WTC11 (cell line): ENCODE results near the gene RGS11. TPM values are rescaled to one million over a fixed set of nuclear protein-coding genes. Genes with fewer than 3 reads are reported as not detected.

Experiments used
- ESRRA ChIP-seq: sonication (generic); formaldehyde crosslinking; IDR thresholded peaks from 2 replicates; pipeline ENCODE4 v1.8.1; 2022; ENCODE audit warnings: mild to moderate bottlenecking, missing genetic modification reagents, borderline replicate concordance
- FOXJ3 ChIP-seq: sonication (generic); formaldehyde crosslinking; IDR thresholded peaks from 2 replicates; pipeline ENCODE4 v1.9.0; 2021; ENCODE audit warnings: missing genetic modification reagents, mild to moderate bottlenecking, borderline replicate concordance
- FOXK1 ChIP-seq: sonication (generic); formaldehyde crosslinking; IDR thresholded peaks from 2 replicates; pipeline ENCODE4 v1.8.0; 2022; ENCODE audit warnings: mild to moderate bottlenecking, moderate library complexity, missing genetic modification reagents
- GABPB1 ChIP-seq: sonication (generic); formaldehyde crosslinking; IDR thresholded peaks from 2 replicates; pipeline ENCODE4 v1.8.1; 2023; ENCODE audit warnings: mild to moderate bottlenecking, missing genetic modification reagents
- GRHL2 ChIP-seq: fragments of 250-450 bp; sonication (Bioruptor Pico); IDR thresholded peaks from 2 replicates; pipeline ENCODE4 v1.8.0; 2022; ENCODE audit warnings: mild to moderate bottlenecking, moderate library complexity; ENCODE audit not compliant: insufficient replicate concordance, severe bottlenecking
- NR3C1 ChIP-seq: sonication (generic); formaldehyde crosslinking; conservative IDR thresholded peaks from 2 replicates; pipeline ENCODE4 v1.8.1; 2023; ENCODE audit warnings: low read depth, mild to moderate bottlenecking, missing genetic modification reagents
- OVOL2 ChIP-seq: fragments of 250-450 bp; sonication (Bioruptor Pico); IDR thresholded peaks from 2 replicates; pipeline ENCODE4 v1.9.0; 2021; ENCODE audit warnings: mild to moderate bottlenecking, borderline replicate concordance
- RELA ChIP-seq: sonication (generic); formaldehyde crosslinking; IDR thresholded peaks from 2 replicates; pipeline ENCODE4 v1.8.1; 2022; ENCODE audit warnings: missing genetic modification reagents, mild to moderate bottlenecking, borderline replicate concordance
- SMAD3 ChIP-seq: sonication (generic); formaldehyde crosslinking; IDR thresholded peaks from 2 replicates; pipeline ENCODE4 v1.8.0; 2022; ENCODE audit warnings: missing genetic modification reagents, mild to moderate bottlenecking, borderline replicate concordance
- TEAD1 ChIP-seq: sonication (generic); formaldehyde crosslinking; IDR thresholded peaks from 2 replicates; pipeline ENCODE4 v1.8.0; 2022; ENCODE audit warnings: mild to moderate bottlenecking, missing genetic modification reagents
- TEAD4 ChIP-seq: sonication (generic); formaldehyde crosslinking; IDR thresholded peaks from 2 replicates; pipeline ENCODE4 v1.8.0; 2022; ENCODE audit warnings: mild to moderate bottlenecking, missing genetic modification reagents
- ZNF219 ChIP-seq: sonication (generic); formaldehyde crosslinking; IDR thresholded peaks from 2 replicates; pipeline ENCODE4 v1.8.0; 2023; ENCODE audit warnings: missing genetic modification reagents, mild to moderate bottlenecking, borderline replicate concordance
- ZNF671 ChIP-seq: fragments of 250-450 bp; sonication (Bioruptor Pico); IDR thresholded peaks from 2 replicates; pipeline ENCODE4 v1.8.0; 2021; ENCODE audit warnings: mild to moderate bottlenecking
- total RNA-seq: library from RNA; stranded (reverse); gene quantifications from 3 replicates; pipeline ENCODE4 v1.2.3, GENCODE V29; 2021
- TF ChIP-seq, protein P1 (sequence below): fragments of 200-600 bp; IDR thresholded peaks from 2 replicates; pipeline ENCODE4 v1.8.0; 2022; ENCODE audit warnings: antibody characterized with exemption
- TF ChIP-seq, protein P2 (sequence below): sonication (generic); formaldehyde crosslinking; IDR thresholded peaks from 2 replicates; pipeline ENCODE4 v1.8.1; 2022; ENCODE audit warnings: missing genetic modification reagents, borderline replicate concordance
- TF ChIP-seq, protein P3 (sequence below): fragments of 250-450 bp; sonication (Bioruptor Pico); conservative IDR thresholded peaks from 2 replicates; pipeline ENCODE4 v1.9.0; 2021; ENCODE audit warnings: mild to moderate bottlenecking
- TF ChIP-seq, protein P4 (sequence below): sonication (generic); formaldehyde crosslinking; IDR thresholded peaks from 2 replicates; pipeline ENCODE4 v1.8.1; 2023; ENCODE audit warnings: mild to moderate bottlenecking, missing genetic modification reagents, moderate library complexity
- TF ChIP-seq, protein P5 (sequence below): sonication (generic); formaldehyde crosslinking; IDR thresholded peaks from 2 replicates; pipeline ENCODE4 v1.8.1; 2022; ENCODE audit warnings: mild to moderate bottlenecking, moderate library complexity, missing genetic modification reagents
- TF ChIP-seq, protein P6 (sequence below): sonication (generic); formaldehyde crosslinking; IDR thresholded peaks from 2 replicates; pipeline ENCODE4 v1.8.1; 2022; ENCODE audit warnings: low read depth, mild to moderate bottlenecking, moderate library complexity, missing genetic modification reagents, borderline replicate concordance
- TF ChIP-seq, protein P7 (sequence below): sonication (generic); formaldehyde crosslinking; IDR thresholded peaks from 2 replicates; pipeline ENCODE4 v1.8.1; 2022; ENCODE audit warnings: mild to moderate bottlenecking, missing genetic modification reagents, moderate library complexity, borderline replicate concordance
- TF ChIP-seq, protein P8 (sequence below): fragments of 250-450 bp; sonication (Bioruptor Pico); IDR thresholded peaks from 2 replicates; pipeline ENCODE4 v1.8.0; 2021; ENCODE audit warnings: mild to moderate bottlenecking
- TF ChIP-seq, protein P9 (sequence below): sonication (generic); formaldehyde crosslinking; IDR thresholded peaks from 2 replicates; pipeline ENCODE4 v1.8.1; 2022; ENCODE audit warnings: low read depth, missing genetic modification reagents, borderline replicate concordance
- TF ChIP-seq, protein P10 (sequence below): sonication (generic); formaldehyde crosslinking; IDR thresholded peaks from 2 replicates; pipeline ENCODE4 v1.8.0; 2023; ENCODE audit warnings: missing genetic modification reagents

Gene RGS11
- total RNA-seq, 1 experiment from 2014 or later: 1.8 TPM

DNA sequence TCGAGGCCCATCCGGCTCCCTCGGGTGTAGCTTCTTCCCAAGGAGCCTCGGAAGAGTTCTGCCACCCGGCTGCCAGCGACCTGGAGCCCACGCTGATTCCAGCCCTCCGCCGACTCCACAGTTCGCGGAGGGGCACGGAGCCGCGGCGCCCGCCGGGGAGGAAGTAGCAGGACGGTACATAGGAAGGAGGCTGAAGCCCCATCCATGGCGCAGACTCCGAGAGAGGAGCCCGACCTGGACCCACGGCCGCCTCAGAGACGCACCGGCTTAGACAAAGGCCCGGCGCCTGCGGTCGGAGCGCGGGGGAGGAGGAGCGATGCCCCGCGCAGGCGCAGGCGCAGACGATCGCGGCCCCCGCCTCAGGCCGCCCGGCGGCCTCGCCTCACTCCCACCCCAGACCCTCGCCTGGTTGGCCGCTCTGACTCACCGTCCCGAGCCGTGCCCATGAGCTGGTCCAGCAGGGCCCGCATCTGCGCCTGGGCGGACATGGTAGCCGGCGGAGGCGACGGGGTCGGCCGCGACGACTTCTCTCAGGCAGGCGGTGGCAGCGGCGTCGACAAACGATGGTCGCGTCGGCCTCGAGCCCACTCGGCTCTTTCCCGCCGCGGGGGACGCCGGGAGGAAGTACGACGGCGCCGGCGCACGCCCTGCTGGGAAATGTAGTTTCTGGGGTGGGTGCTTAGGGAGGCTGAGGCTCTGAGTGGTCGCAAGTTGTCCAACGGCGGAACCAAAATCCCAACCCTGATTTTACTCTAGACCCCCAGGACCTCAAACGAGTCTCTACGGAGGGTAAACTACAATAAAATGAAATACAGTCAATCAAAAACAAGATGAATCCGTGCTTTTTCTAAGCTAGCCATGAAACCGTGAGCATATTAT, 46.7 kb downstream of the RGS11 start, which contains the start of gene LUC7L (continued):
- TF ChIP-seq, protein P1, sequence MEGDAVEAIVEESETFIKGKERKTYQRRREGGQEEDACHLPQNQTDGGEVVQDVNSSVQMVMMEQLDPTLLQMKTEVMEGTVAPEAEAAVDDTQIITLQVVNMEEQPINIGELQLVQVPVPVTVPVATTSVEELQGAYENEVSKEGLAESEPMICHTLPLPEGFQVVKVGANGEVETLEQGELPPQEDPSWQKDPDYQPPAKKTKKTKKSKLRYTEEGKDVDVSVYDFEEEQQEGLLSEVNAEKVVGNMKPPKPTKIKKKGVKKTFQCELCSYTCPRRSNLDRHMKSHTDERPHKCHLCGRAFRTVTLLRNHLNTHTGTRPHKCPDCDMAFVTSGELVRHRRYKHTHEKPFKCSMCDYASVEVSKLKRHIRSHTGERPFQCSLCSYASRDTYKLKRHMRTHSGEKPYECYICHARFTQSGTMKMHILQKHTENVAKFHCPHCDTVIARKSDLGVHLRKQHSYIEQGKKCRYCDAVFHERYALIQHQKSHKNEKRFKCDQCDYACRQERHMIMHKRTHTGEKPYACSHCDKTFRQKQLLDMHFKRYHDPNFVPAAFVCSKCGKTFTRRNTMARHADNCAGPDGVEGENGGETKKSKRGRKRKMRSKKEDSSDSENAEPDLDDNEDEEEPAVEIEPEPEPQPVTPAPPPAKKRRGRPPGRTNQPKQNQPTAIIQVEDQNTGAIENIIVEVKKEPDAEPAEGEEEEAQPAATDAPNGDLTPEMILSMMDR: no peak
- TF ChIP-seq GABPB1 (CRISPR knock-in tag): peak; percentile 95
- TF ChIP-seq ESRRA: peak; percentile 83
- peak; percentile 96 for TF ChIP-seq TEAD1 (CRISPR knock-in tag)
- TF ChIP-seq, protein P2, sequence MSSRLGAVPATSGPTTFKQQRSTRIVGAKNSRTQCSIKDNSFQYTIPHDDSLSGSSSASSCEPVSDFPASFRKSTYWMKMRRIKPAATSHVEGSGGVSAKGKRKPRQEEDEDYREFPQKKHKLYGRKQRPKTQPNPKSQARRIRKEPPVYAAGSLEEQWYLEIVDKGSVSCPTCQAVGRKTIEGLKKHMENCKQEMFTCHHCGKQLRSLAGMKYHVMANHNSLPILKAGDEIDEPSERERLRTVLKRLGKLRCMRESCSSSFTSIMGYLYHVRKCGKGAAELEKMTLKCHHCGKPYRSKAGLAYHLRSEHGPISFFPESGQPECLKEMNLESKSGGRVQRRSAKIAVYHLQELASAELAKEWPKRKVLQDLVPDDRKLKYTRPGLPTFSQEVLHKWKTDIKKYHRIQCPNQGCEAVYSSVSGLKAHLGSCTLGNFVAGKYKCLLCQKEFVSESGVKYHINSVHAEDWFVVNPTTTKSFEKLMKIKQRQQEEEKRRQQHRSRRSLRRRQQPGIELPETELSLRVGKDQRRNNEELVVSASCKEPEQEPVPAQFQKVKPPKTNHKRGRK (CRISPR knock-in tag): no peak
- TF ChIP-seq, protein P3, sequence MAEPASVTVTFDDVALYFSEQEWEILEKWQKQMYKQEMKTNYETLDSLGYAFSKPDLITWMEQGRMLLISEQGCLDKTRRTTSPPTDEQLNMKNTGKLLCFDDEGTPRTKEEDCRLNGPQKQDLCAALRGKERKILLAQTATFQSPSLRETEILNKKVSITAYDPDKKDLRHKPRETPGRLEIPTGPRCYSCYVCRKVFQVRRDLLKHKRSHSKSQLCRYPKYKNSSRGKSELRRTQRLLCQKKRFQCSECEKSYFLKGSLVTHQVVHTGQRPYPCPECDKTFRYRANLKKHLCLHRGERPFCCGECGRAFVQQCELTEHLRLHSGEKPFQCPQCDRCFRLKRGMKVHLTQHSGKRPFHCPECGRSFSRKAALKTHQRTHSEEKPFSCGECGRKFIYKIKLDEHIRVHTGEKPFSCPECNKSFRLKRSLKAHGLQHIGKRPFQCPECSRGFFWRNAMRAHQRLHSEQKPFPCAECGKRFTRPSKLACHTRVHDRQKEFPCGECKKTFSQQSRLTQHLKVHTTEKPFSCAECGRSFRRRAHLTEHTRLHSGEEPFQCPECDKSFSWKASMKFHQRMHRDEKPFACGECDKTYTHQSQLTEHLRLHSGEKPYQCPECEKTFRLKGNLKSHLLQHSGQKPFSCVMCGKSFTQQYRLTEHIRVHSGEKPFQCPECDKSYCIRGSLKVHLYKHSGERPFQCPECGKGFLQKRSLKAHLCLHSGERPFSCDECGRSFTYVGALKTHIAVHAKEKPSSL (CRISPR knock-in tag): no peak
- peak; percentile 72; the same call in 1 of the 2 replicates for TF ChIP-seq ZNF219 (CRISPR knock-in tag)
- TF ChIP-seq, protein P4, sequence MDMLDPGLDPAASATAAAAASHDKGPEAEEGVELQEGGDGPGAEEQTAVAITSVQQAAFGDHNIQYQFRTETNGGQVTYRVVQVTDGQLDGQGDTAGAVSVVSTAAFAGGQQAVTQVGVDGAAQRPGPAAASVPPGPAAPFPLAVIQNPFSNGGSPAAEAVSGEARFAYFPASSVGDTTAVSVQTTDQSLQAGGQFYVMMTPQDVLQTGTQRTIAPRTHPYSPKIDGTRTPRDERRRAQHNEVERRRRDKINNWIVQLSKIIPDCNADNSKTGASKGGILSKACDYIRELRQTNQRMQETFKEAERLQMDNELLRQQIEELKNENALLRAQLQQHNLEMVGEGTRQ (CRISPR knock-in tag): peak; percentile 36; the same call in 1 of the 2 replicates
- TF ChIP-seq, protein P5, sequence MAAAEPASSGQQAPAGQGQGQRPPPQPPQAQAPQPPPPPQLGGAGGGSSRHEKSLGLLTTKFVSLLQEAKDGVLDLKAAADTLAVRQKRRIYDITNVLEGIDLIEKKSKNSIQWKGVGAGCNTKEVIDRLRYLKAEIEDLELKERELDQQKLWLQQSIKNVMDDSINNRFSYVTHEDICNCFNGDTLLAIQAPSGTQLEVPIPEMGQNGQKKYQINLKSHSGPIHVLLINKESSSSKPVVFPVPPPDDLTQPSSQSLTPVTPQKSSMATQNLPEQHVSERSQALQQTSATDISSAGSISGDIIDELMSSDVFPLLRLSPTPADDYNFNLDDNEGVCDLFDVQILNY (CRISPR knock-in tag): peak; percentile 79
- TF ChIP-seq ZNF671: no peak
- TF ChIP-seq FOXJ3 (CRISPR knock-in tag): no peak
- TF ChIP-seq OVOL2 (CRISPR knock-in tag): no peak
- TF ChIP-seq SMAD3 (CRISPR knock-in tag): peak; percentile 86
- TF ChIP-seq, protein P6, sequence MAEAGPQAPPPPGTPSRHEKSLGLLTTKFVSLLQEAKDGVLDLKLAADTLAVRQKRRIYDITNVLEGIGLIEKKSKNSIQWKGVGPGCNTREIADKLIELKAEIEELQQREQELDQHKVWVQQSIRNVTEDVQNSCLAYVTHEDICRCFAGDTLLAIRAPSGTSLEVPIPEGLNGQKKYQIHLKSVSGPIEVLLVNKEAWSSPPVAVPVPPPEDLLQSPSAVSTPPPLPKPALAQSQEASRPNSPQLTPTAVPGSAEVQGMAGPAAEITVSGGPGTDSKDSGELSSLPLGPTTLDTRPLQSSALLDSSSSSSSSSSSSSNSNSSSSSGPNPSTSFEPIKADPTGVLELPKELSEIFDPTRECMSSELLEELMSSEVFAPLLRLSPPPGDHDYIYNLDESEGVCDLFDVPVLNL (CRISPR knock-in tag): peak; percentile 74; the same call in 1 of the 2 replicates
- TF ChIP-seq, protein P7, sequence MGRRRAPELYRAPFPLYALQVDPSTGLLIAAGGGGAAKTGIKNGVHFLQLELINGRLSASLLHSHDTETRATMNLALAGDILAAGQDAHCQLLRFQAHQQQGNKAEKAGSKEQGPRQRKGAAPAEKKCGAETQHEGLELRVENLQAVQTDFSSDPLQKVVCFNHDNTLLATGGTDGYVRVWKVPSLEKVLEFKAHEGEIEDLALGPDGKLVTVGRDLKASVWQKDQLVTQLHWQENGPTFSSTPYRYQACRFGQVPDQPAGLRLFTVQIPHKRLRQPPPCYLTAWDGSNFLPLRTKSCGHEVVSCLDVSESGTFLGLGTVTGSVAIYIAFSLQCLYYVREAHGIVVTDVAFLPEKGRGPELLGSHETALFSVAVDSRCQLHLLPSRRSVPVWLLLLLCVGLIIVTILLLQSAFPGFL (CRISPR knock-in tag): no peak
- peak; percentile 63; the same call in 1 of the 2 replicates for TF ChIP-seq TEAD4 (CRISPR knock-in tag)
- TF ChIP-seq GRHL2 (CRISPR knock-in tag): no peak
- no peak; the same call in 1 of the 2 replicates for TF ChIP-seq NR3C1 (CRISPR knock-in tag)
- TF ChIP-seq, protein P8, sequence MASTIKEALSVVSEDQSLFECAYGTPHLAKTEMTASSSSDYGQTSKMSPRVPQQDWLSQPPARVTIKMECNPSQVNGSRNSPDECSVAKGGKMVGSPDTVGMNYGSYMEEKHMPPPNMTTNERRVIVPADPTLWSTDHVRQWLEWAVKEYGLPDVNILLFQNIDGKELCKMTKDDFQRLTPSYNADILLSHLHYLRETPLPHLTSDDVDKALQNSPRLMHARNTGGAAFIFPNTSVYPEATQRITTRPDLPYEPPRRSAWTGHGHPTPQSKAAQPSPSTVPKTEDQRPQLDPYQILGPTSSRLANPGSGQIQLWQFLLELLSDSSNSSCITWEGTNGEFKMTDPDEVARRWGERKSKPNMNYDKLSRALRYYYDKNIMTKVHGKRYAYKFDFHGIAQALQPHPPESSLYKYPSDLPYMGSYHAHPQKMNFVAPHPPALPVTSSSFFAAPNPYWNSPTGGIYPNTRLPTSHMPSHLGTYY (CRISPR knock-in tag): no peak
- TF ChIP-seq, protein P9, sequence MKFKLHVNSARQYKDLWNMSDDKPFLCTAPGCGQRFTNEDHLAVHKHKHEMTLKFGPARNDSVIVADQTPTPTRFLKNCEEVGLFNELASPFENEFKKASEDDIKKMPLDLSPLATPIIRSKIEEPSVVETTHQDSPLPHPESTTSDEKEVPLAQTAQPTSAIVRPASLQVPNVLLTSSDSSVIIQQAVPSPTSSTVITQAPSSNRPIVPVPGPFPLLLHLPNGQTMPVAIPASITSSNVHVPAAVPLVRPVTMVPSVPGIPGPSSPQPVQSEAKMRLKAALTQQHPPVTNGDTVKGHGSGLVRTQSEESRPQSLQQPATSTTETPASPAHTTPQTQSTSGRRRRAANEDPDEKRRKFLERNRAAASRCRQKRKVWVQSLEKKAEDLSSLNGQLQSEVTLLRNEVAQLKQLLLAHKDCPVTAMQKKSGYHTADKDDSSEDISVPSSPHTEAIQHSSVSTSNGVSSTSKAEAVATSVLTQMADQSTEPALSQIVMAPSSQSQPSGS (CRISPR knock-in tag): no peak
- no peak for TF ChIP-seq FOXK1 (CRISPR knock-in tag)
- TF ChIP-seq, protein P10, sequence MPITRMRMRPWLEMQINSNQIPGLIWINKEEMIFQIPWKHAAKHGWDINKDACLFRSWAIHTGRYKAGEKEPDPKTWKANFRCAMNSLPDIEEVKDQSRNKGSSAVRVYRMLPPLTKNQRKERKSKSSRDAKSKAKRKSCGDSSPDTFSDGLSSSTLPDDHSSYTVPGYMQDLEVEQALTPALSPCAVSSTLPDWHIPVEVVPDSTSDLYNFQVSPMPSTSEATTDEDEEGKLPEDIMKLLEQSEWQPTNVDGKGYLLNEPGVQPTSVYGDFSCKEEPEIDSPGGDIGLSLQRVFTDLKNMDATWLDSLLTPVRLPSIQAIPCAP: peak; percentile 75; the same call in 1 of the 2 replicates
- TF ChIP-seq RELA: peak; percentile 77; the same call in 1 of the 2 replicates
